Activated CD4-positive, alpha-beta T cell treated with anti-CD3 and anti-CD28 coated beads, Interleukin-2, Interleukin-6, amounts not matched to agents 100 ng/mL and 50 ng/mL, durations not matched to agents 16 hours and 8 hours (primary cell): ENCODE measurements around the gene NFIB.

Source experiments
- DNase-seq: peaks from one replicate; pipeline ENCODE4 v3.0.0-alpha.2; 2020

The NFIB gene

DNA sequence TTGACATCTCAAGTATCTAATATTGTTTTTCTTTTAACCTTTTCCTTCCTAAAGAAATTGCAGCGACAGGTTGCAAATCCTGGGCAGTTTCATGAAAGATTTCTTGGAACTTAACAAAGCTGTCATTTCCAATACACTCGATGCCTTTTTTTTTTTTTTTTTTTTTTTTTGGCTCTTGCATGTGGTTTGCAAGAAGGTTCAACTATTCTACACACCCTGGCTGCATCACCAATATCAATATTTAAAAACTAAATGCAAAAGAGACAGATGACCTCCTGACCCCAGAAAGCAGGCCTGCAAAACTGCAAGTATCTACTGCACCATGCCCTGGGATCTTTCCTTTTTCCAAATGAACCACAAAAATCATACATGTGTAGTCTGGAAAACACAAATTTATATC is 4.4 kb upstream of the NFIB start:
- DNase-seq, result no peak

DNA sequence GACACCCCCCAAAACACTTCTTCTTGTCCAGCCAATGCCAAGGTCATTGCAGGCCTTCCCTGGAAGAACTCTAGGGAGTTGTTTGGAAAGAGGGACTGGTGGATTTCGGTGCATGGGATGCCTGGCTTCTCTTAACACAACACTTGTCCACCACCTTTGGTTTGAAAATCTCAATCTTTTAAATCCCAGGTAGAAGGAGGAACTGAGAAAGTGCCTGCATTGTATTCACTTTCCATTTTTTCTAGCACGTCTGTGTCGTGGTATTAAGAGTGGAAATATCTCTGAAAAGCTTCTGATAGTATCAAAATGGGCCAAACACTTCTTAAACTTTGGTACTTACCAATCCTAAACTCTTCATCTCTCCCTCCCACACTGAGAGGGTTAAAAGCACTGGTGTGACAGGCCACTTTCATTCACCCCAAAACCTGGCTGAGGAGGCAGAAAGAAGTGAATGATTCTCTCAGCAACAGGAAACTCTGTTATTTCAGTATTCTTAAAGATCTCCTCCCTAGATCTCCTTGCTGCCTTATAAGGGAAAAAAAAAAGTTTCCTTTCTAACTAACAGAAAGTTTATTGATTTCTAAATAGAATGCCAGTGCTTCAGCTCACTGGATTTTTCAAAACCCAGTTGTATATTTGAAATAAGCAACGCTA is 3.9 kb upstream of the NFIB start:
- DNase-seq, result no peak

DNA sequence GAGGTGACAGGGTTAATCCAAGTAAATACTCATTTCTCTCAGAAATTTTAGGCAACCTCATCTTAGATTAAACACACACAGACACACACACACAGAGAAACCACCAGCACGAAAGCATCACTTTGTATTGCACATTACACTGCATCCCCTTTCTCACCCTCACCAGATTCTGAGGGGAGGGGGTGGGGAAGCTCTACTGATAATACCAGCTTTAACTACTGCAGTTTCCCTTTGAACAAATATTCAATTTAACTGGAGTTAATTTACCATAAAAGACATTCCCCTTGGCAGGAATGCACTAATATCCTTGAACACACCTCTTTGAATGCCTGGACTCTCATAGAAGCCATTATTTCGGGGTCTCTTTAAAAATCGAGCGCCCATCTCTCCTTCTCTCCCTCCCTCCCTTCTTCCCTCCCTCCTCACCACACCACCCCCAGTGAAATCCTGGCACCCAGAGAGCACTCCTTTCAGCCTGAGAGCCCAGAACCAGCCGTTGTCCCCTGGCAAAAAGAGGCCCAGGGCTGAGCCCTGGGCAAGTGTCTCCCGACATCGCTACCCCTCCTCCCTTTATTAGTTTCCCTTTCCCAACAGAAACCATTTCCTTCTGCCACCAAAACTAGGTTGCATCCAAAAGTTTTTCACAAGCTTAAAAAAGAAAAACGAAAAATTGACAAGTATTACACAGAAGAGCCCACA is 2.8 kb upstream of the NFIB start:
- no peak for DNase-seq

DNA sequence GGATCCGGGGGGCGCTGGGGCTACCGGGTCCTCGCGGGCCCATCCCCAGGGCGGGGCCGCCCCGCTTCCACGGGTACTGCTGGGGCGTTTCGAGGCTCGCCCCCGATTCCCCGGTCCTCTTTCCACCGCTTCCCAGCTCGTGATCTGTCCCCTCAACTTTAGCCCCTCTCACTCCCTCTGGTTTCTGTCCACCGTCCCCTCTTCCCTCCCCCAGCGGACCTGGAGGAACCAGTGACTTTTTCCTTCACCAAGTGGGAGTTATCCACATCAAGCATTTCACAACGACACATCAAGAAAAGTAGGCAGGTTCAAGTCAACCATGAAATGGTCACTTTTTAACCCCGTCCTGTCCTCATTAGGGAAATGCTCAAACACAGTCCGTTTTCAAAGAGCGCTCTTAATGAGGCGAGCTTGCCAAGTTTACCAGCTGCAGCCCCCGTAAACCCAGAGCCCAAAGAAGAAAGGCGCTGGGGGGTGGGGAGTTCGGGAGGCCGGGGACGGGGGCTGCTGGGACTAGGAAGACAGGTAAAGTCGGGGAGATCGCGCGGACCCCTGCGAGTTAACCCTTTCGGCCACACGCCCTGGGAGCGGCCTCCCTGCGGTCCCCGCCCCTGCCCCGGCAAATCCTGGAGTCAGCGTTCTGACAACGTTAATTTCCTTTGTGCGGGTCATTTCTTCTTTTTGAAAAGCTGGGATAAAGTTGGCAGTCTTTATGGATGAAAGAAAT is 2.1 kb upstream of the NFIB start:
- no peak for DNase-seq

DNA sequence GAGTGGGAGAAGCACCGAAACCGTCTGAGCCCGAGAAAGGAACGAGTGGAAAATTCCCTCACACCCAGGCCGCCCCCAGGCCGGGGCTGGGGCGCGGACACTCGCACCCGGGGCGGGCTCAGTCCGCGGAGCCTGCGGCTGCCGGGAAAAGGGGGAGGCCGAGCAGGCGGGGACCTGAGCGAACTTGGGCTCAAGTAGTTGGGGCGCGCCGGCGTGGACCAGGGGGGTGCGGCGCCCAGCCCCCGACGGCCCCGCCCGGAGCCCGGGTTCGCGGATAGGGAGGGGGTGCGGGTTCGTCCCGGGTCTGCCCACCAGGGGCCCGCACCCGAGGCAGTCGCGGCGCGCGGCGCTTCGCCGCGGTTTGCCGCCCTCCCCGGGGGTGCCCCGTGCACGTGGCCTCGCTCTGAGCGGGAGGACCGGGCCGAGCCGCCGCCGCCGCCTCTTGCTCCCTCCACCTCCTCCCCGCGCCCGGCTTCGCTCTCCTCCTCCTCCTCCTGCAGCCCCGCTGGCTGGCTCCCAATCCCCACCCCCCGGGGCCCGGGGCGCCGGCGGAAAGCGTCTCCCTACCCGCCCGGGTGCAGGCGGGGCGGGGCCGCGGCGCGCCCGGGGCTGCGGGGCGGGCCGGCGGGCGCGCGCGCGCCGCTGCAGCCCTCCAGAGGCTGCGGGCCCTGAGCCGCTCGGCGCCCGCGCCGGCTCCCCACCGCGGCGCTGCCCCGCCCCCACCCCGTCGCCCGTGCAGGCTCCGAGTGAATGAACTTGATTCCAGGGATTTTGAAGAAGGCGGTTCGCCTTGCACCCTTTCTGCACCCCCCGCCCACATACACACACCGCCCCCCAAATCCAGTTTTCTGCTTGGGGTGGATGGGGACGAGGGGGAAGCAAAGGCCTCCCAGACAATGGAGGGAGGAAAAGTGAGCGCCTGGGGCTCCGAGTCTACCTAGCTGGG is 1.3 kb upstream of the NFIB start:
- no peak for DNase-seq

DNA sequence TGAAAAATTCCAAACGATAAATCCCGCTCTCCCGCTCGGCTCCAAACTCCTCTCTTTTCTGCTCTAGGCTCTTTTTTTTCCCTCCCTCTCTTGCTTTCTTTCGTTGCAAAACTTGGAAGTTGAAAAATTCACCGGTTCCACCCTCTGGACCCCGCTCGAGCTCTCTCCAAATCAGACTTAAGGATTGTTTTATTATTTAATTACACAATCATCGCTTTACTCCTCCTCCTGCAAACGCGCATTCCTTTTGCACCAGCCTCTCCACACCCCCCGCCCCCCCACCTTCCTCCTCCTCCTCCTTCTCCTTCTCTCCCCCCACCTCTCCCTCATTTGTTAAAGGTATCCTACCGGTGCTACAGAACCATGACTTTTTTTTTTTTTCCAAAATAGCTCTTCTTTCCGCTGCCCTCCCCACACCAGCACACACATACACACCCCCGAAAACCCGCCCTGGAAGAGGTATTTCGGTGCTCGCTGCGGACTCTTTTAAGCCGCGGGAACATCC is 535 bp upstream of the NFIB start:
- DNase-seq, result no peak

DNA sequence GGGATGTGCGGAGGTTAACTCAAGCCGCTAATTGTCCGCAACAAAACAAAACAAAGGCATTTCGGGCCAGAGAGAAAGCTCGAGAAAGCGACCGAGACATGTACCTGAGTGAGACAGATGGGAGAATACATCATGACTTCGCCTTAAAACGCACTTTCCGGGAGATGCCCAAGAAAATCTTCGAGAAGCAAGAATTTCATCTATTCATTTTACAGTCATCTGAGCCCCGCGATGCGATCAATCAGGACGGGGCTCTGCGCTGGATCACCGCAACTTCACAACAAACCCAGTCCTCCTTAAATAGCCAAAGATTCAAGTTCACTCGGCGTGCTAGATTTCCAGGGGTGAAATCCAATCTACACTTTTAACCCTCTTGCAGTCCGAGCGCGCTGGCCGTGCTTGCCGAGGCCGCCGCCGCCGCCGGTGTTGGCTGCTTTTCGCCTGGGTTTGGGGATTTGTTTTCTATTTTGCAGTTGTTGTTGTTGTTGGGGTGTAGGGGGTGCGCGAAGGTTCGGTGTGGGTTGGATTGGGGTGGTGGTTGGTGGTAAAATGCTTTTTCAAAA is 482 bp downstream of the NFIB start:
- no peak for DNase-seq

DNA sequence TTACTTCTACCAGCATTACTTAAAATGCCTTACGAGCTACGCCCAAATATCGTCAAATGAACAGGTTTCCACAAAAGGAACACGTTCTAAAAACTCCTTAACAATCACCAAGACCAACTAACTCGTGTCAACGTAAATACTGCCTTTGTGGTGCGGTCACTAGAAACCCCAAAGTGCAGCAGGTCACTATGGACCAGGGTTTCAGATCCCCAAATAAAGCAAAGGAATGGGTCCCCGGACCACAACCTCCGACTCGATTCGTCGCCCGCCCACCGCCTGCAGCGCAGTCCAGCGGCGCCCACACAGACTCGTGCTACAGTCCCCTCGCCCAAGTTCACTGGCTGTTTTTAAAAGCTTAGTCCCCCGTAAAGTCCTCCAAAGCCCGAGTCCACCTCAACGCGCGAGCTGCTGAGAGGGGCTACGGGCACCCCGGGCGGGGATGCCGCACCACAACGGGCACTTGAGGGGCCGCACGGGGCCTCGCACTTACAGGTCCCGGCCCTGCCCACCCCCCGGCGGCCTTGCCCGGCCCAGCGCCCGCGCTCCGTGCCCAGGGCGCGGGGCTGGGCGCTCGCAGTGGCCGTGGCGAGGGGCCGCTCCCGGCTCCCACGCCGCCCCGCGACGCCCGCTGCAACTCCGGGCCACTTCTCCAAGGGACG is 1.1 kb downstream of the NFIB start:
- no peak for DNase-seq

DNA sequence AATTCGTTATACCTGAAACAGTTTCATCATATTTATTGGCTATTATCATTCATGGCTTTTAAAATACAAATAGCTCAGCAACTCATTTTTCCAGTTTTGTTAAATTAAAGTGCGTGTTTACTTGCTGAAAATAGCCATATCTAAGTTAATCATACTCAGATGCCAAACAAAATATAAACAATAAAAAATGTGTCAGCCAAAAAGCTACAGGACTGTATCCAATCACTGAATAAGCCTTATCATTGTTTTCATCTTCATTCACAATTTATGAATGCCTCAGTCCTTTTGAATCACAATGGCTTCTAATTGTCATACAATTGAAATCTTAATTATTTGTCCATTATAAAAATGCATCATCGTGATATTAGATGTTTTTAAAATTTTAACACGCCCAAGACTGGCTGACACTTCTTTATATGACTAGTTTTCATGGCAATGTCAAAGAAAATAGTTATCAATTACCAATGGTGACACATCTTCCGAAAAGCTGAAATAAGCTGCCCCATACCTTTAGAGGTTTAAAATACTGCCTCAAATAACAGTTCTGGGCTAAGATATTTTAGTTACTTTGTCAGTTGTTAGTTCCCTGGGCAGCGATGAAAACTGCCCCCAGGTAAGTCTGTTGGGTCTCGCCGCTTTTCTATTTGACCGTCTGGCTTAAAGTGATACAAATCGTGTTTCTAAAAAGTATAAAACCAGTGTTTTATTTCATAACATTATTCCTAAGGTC is 1.8 kb downstream of the NFIB start:
- no peak for DNase-seq

DNA sequence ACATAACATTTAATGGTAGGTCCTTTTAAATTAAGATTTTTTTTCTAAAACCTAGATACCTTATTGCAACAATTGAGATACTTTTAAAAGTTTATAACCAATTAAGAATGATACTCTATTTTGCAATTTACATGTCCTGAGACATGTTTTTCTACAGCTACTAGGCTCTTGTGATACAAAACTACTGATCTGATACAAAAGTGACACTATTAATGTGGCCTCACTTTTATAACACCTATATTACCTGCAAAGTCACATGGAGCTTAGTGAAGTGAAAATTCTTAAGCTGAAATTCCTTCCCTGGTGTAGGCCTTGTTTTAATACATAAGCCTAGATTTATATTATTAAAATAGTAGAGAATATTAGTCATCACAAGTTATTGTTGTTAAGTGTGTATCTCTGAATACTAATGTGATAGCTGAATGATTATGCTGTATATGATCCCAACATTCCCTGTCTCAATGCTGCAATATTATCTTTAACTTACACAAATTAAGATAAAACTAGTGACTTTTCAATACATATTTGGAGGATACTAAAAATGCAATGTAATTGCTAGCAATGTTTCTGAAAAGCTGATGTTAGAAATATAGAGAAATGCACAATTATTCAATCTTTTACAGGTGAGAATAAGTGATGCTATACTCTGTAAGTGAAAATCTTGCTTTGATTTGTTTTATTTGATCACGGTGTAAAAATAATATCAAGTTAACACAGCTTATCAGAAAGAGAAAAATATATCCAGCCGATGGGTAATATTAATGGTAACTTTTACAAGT is 2.6 kb downstream of the NFIB start:
- no peak for DNase-seq

DNA sequence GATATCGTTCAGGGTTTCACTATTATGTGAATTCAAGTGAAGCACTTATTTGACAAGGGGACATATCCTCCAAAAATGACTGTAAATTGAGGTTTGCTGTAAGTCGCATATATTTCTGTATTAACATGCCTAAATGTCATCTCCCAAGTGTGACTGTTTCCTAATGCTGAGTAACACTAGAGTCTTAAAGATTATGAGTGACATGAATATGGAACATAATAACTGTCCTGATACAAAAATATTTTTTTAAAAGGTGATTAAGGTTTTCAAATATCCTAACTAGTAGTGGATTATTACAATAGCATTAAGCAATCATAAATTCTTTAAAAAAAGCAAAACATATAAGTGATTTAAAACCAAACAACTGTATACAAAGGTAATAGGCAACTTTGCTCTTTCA is 3.6 kb downstream of the NFIB start:
- DNase-seq, result no peak

DNA sequence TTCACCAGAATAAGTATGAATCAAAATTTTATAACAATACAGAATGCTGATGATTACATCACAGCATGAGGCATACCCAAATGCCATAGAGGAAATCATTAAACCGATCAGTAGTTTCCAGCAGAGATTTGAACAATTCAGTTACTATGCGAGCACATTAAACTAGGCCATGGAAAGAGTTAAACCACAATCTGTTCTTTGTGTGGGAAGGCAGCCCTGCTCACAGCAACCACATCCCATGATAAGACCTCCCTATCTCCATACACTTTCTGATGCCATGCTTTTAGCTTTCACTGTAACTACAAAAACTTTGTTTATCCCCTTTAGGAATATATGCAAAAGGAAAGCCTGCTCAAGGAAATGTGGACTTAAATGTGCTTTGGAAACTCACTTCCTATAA is 4.5 kb downstream of the NFIB start:
- DNase-seq, result no peak

DNA sequence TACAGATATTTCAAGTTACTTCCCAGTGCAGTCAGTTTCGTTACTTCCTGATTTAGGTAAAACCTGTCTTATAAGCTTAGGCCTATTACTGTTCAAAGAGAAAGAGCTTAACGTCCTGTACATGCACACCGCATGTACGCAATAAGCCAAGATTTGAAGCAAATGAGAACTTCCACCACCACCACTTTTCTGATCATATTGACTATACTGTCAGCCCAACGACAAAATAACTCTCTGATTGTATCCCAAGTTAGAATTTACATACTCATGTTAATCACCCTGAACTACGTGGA is 5.1 kb downstream of the NFIB start:
- no peak for DNase-seq

DNA sequence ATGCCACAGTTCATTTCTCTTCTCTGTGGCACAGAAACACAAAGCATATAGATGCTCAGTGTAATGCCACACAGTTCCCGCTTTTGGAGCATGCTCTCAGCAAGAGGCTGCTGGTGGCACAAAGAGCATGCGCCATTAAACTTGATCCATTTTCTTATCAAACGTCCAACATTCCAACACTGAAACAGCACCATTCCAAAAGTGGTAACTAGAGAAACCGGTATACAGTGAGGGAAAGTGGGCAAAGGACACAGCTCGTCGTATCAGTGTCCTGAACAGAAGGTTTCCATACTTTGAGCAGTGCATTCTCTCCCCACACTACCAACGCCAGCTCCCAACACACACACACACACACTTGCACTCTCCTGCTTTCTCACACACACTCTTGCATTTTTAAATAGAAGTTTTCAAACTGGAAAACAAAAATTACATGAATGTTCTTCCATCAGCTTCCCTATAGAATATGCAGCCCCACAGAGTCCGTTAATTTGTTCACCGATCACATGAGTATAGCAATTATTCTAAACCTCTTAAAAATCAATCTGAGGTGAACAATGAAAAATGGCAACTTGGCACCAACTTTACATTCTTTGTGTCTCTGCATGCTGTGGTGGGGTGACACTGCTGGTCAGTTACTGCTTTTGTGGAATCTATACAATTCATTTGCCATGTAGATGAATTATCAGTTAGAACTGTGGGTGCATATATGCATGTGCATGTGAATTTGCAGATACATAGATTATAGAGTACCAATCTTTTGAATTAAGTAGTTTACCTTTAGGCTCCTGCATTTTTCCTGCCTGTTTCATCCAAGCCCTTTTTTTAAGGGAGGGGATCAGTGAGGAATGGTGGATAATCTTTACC is 5.7 kb downstream of the NFIB start:
- DNase-seq, result no peak

DNA sequence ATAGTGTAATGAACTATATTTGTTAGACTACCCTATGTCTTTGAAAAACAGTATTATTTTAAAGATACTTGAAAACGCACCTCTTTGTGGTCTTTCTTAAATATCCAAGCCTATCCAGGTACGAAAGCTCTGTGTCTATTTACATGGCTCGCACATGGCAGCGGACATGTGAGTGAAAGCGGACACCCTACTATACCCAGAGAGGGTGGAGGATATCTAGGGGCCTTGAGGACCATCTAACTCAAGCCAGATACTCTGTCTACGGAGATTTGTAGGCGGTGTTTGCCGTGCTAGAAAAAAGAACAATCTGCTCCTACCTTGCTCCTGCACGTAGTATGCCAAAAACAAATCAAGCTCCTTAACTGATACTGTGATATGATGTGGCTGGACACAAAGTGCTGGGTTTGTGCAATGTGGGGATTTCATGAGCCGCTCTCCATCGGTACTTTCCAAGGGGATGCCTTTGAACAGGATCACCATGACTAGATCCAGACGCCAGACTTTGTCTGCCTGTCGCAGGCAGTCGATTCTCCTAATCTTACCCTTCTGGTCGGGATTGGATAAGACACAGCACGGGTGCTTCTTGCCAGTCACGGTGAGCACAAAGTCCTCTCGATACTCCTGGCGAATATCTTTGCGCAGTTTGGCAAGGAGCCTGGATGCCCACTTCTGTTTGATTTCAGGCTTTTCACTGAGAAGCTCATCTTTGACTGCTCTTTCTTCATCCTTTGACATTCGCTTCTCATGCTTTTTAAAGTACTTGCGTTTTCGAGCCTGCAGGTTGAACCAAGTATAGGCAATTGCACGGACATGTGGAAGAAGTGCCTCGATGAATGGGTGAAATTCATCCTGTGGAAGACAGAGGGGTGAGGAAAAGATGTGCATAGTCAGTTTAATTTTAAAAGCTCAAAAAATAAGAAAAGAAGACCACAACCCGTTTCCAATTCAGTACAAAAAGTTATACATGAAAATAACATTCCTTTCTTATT is 7.0 kb downstream of the NFIB start:
- DNase-seq, result no peak

DNA sequence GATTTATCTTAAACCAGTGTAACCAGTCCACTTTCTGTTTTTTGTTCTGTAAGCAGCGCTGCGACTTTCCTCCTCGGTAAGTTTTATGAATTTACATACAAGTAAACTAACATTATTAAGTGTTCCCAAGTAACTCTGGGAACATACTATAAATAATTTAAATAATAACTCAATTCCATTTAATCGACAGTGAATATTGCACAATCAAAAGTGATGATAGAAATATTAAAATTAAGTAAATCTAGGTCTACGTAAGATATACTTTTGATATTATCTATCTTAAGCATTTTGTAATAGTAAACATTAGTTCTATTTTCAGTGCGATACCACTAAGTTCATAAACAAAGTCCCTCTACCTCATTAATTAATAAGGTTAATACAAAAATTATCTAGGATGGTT is 7.8 kb downstream of the NFIB start:
- no peak for DNase-seq

DNA sequence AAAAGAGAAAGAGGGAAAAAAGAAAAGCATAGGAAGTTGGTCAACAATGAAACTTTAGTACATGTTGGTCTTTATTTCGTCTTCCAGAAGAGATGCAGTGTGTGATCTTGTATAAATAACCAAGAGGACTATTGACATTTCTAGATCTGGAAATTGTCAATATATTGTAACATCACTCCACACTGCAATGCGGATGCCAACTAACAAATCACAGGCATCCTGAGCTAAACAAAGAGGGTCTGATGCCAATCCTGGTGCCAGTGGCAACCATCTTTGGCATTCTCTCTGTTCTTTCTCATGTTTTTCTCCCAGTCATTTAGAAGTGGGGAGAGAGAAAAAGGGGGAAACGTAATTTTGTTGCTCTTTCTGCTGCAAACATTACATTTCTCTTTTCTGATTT is 9.7 kb downstream of the NFIB start:
- DNase-seq, result no peak

DNA sequence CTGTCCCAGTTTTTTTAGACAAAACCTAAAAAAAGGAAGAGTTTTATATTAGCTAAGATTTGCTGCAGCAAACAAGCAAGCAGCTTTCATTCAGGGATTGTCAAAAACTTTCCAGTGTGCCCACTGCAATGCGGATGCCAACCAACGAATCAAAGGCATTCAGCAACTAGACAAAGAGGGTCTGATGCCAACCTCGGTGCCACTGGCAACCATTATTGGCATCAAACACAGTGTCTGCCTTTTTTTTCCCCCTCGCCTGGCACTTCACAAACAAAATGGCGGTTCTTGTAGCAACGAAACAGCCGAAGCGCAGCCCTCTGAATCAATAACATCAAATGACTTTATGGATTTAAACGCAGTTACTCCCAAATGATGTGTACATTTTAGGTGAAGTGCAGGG is 10.4 kb downstream of the NFIB start:
- DNase-seq, result no peak
